ENCODE measurements around the gene TLL1.

TLL1 gene

DNA sequence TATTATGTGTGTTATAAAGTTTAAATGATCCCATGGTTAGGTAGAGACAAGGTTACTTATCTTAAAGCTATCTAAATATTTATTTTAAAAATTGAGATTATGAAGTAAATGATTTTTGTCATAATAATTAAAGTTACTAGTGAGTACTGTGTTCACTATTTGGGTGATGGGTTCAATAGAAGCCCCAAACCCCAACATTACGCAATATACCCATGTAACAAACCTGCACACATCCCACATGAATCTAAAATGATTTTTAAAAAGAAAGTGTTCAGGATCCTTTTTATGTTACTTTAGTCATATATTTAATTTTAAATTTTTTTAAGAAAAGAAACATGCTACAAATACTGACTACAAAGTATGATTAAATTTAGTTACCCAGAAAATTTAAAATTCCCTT lies 193.9 kb downstream of the TLL1 start:
- no peak for DNase-seq

GRCh38 chr4:166067915-166068314 lies 194.9 kb downstream of the TLL1 start:
- DNase-seq = no peak

DNA sequence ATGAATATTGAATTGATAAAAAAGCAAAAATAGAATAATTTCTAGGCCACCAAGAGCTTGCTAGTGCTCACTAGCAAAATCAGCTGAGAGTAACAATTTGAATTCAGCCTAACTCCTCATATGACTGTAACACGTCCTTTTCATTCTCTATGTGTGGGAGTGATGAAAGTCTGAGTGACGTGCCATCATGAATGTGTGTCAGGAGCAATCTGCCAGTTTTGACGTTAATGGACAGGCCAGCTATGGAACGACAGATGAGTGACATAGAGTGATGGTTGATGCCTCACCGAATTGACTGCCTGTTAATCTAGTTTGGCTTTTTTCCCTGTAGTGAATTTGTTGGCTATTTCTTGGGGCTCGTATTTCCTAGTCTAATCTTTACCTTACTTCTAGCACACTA lies 200.7 kb downstream of the TLL1 start:
- no peak for DNase-seq

GRCh38 chr4:166075599-166075998 lies 202.6 kb downstream of the TLL1 start:
- no peak for DNase-seq

- no peak for DNase-seq
Measured at GRCh38 chr4:166077782-166078181, 204.7 kb downstream of the TLL1 start.

DNA sequence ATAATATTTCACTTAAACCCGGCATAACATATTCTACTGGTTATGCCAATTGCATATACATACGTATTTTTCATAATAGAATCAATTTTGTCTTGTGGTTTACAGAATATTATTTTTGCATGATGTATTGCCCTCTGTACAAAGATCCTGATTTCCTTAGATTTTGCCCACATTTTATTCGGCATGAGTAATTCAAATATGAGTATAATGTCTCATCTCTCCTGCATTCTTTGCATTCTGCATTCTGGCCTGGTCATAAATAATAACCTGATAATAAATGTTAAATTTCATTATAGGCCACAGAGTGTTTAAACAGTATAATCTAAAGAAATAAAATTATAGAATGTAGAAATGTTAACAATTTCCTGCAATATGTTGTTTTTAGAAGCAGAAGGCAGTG lies 205.3 kb downstream of the TLL1 start:
- no peak for DNase-seq

- no peak for DNase-seq
Measured at GRCh38 chr4:166078955-166079354, 205.9 kb downstream of the TLL1 start.

- DNase-seq = no peak
Measured at GRCh38 chr4:166087569-166087968, 214.5 kb downstream of the TLL1 start.

GRCh38 chr4:166088576-166088975 lies 215.5 kb downstream of the TLL1 start:
- no peak for DNase-seq

DNA sequence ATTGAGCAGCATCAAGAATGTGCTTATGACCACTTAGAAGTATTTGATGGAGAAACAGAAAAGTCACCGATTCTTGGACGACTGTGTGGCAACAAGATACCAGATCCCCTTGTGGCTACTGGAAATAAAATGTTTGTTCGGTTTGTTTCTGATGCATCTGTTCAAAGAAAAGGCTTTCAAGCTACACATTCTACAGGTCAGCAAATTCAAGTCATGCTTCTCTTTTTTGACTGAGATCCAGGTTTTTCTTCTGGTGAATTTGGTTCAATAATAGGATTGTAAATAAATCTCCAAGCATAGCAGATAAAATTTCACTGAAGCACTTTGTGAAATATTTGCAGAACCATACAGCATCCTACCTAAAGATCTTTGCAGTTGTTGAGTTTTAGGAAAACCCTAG lies 218.1 kb downstream of the TLL1 start:
- no peak for DNase-seq

DNA sequence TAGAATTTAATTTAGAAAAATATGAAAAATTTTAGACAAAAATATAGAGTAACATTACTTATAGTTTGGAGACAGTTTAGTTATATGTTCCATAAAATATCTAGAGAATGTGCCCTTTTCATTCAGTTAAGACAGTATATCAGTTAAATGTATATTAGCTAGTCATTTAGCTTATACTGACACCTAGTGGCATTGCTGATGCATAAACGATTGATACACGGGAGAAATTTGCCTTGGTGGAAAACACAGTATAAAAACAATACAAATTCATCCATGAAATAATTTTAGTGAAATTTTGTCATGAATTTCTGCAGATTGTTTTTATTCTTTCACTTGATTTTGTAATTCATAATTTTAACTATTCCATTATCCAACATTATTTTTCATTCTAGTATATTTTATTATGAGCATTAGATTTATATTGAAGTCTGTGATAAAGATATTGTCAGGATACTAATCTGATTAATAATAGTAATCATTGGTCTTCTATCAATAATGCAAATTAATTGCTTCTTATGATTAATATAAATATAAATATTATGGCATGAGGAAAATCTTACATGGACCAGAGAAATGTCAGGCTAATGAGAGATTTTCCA lies 219.0 kb downstream of the TLL1 start:
- DNase-seq = peak; percentile 30

GRCh38 chr4:166092797-166093290 lies 219.8 kb downstream of the TLL1 start:
- DNase-seq = no peak

- no peak for DNase-seq
Measured at GRCh38 chr4:166104623-166105022, 231.6 kb downstream of the TLL1 start.

GRCh38 chr4:166121897-166122296 lies 248.9 kb downstream of the TLL1 start:
- DNase-seq = no peak

DNA sequence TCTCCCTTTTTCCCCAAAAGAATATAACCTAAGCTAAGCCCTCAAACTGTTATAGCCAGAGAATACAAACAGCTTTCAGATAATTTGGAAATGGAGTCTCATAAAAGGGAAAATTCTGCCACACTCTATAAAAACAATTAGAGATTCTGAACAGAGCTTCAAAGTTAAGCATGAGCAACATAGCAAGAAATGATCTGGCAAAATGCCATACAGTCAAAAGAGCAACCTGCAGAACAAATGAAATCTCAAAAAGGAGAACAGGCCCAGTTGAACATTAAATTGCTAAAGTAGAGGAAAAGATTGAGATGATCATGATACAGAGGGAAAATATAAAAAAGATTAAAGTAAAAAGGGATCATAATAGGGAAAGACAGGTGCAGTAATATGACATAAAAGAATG lies 250.5 kb downstream of the TLL1 start:
- DNase-seq = no peak

DNA sequence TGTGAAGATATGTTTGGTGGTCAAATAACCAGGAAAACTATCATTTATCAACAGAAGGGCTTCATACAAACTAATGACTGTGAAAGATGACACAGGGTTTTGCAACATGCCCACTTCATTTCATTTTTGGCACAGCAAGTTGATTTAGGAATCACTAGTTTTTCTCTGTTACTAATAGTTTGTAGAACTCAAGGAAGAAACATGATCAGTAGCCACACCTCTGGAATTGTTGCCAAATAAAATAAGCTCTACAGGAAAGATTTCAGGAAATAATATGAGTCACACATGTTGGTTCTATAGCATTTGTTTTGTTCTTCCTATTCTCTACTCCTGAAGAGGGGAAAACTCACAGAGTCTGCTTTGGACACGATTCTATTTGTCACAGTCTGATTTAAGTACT lies 255.4 kb downstream of the TLL1 start:
- DNase-seq = no peak

- no peak for DNase-seq
Measured at GRCh38 chr4:166134285-166134684, 261.2 kb downstream of the TLL1 start.

GRCh38 chr4:166140951-166141350 lies 267.9 kb downstream of the TLL1 start:
- no peak for DNase-seq

DNA sequence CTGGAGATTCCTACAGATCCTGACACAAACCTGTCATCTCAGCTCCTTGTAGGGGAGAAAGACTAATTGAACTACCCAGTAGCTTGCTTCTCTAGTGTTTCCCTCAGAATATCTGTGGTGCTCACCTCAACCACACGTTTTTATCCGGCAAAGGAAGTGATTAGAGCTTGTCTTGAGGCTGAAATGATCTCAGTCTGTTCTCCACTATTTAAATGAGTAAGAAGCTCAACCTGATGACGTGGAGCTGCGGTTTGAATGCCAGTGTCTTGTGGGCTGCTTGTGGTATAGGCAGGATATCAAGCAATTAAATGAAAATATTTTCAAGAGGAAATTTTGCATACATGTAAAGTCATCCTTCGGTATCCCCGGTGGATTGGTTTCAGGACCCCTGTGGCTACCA lies 270.2 kb downstream of the TLL1 start:
- peak; percentile 13 for DNase-seq

GRCh38 chr4:166144607-166145006 lies 271.6 kb downstream of the TLL1 start:
- DNase-seq = no peak

- no peak for DNase-seq
Measured at GRCh38 chr4:166146806-166147540, 273.9 kb downstream of the TLL1 start.

Measured in CD4-positive, alpha-beta T cell treated with Interleukin-21 for 1 hour (primary cell).